Fibroblast of lung (primary cell): Measurements from ENCODE around the gene ASB4. TPM values are rescaled to one million over a fixed set of nuclear protein-coding genes. Genes with fewer than 3 reads are reported as not detected.
A peak's percentile ranks its signal among the peaks of the same experiment; 100 is the strongest.
"Not testable (repeated sequence)": the region's sequence is repeated elsewhere in the genome, so short reads cannot be mapped to it uniquely, and the experiment has no call there.

ENCODE experiments used
- DNase-seq, 2 donors: peaks; one replicate each; pipeline versions ENCODE4 v3.0.0 to v3.0.0-alpha.2; 2010; ENCODE audit warnings: low read depth in 2 of 2
- H2AFZ ChIP-seq: 2 replicates; pipeline ENCODE4 v1.5.1; 2012; ENCODE audit warnings: low read length, control low read depth, inconsistent platforms
- H3K27ac ChIP-seq: 2 replicates; pipeline ENCODE4 v1.5.1; 2011; ENCODE audit warnings: low read length, control low read depth; ENCODE audit not compliant: insufficient read depth
- H3K27me3 ChIP-seq: 2 replicates; pipeline ENCODE4 v1.5.1; 2011; ENCODE audit warnings: mild to moderate bottlenecking, low read length; ENCODE audit not compliant: control insufficient read depth, insufficient read depth
- H3K36me3 ChIP-seq: 2 replicates; pipeline ENCODE4 v1.5.1; 2011; ENCODE audit warnings: low read length; ENCODE audit not compliant: control insufficient read depth, insufficient read depth
- H3K4me1 ChIP-seq: 2 replicates; pipeline ENCODE4 v1.5.1; 2011; ENCODE audit warnings: low read length; ENCODE audit not compliant: control insufficient read depth, insufficient read depth; ENCODE audit errors: extremely low read depth
- H3K4me2 ChIP-seq: 2 replicates; pipeline ENCODE4 v1.5.1; 2011; ENCODE audit warnings: low read length, control low read depth; ENCODE audit not compliant: insufficient read depth; ENCODE audit errors: extremely low read depth
- H3K4me3 ChIP-seq, 4 experiments: fragments of 200-600 bp in 1 of 4; sonication (generic) in 1 of 4; replicated peaks in 1 of 4; 2 replicates each; pipeline ENCODE4 v1.5.1; 2011 to 2016; ENCODE audit warnings: low read length in 4 of 4, low read depth in 3 of 4, mild to moderate bottlenecking in 3 of 4, control low read depth in 2 of 4, inconsistent platforms in 1 of 4, mixed read lengths in 1 of 4; ENCODE audit not compliant: insufficient read depth in 1 of 4; ENCODE audit errors: control extremely low read depth in 1 of 4
- H3K79me2 ChIP-seq: 2 replicates; pipeline ENCODE4 v1.5.1; 2012; ENCODE audit warnings: mild to moderate bottlenecking, low read length, inconsistent platforms; ENCODE audit not compliant: control insufficient read depth, insufficient read depth
- H3K9ac ChIP-seq: 2 replicates; pipeline ENCODE4 v1.5.1; 2011; ENCODE audit warnings: mild to moderate bottlenecking, low read length, control low read depth; ENCODE audit not compliant: insufficient read depth
- H3K9me3 ChIP-seq: 2 replicates; pipeline ENCODE4 v1.5.1; 2012; ENCODE audit warnings: low read depth, low read length; ENCODE audit not compliant: control insufficient read depth, insufficient read depth
- H4K20me1 ChIP-seq: 2 replicates; pipeline ENCODE4 v1.5.1; 2011; ENCODE audit warnings: low read length; ENCODE audit not compliant: control insufficient read depth, insufficient read depth; ENCODE audit errors: extremely low read depth
- EZH2 ChIP-seq: IDR thresholded peaks from 2 replicates; pipeline ENCODE4 v1.5.1; 2012; ENCODE audit warnings: low read length, control low read depth, mild to moderate bottlenecking; ENCODE audit errors: missing control alignments
- polyA plus RNA-seq, 2 donors: library from polyadenylated mRNA; depleted of rRNA in 1 of 2; stranded (reverse) in 1 of 2; unstranded in 1 of 2; fragments of >200 nt; gene quantifications; 2 replicates each; pipeline ENCODE4 v1.2.1, GENCODE V29; 2011 to 2012; ENCODE audit warnings: missing spikeins in 1 of 2
- total RNA-seq: library from RNA; depleted of rRNA; stranded (reverse); fragments of >200 nt; gene quantifications from 2 replicates; pipeline ENCODE4 v1.2.1, GENCODE V29; 2014
- TF ChIP-seq, protein P1 (sequence below), 2 donors: IDR thresholded peaks in 1 of 2; conservative IDR thresholded peaks in 1 of 2; 1 replicate in 1 of 2; 2 replicates in 1 of 2; pipeline ENCODE4 v1.5.1; 2011 to 2012; ENCODE audit warnings: low read length in 2 of 2, control low read depth in 1 of 2, inconsistent platforms in 1 of 2, low read depth in 1 of 2, mild to moderate bottlenecking in 1 of 2

ASB4 gene
- total and polyA plus RNA-seq, 2 donors (not counting 1 experiment from before 2014, with no cell fraction given): not detected

DNA sequence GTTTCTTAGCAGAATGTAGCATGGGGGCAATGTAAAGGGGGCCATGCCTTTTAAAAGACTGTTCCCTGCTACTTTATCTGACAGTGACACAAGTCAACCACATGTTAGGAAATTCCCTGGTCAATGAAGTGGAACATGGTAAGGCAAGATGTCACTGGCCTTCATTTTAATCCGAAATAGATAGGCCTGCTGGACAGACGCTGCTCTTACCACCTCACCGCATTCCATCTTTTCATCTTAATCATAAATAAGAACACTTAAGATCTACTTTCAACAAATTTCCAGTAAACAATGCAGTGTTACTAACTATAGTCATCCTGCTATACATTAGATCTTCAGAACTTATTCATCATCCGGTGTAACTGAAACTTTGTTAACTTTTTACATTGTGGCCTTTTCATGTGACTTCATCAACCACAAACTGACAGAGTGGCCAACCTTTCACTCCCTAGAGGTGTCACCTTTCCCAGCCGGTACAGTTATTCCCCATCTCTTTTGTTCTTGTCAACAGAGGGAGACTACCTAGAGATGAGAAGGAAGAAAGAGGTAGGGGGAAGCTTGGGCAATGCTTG, 15.6 kb downstream of the ASB4 start:
- H2AFZ ChIP-seq: no peak overlapping the region
- no peaks in the 10 kb centered on the region for H3K36me3 ChIP-seq
- DNase-seq: peak in 1 of 2 donors; percentile 15
- H3K27ac ChIP-seq: no peak overlapping the region
- H3K4me2 ChIP-seq: no peak overlapping the region
- H3K27me3 ChIP-seq: no peaks in the 10 kb centered on the region
- no peak overlapping the region for H3K9ac ChIP-seq
- TF ChIP-seq EZH2: no peak
- TF ChIP-seq, protein P1, sequence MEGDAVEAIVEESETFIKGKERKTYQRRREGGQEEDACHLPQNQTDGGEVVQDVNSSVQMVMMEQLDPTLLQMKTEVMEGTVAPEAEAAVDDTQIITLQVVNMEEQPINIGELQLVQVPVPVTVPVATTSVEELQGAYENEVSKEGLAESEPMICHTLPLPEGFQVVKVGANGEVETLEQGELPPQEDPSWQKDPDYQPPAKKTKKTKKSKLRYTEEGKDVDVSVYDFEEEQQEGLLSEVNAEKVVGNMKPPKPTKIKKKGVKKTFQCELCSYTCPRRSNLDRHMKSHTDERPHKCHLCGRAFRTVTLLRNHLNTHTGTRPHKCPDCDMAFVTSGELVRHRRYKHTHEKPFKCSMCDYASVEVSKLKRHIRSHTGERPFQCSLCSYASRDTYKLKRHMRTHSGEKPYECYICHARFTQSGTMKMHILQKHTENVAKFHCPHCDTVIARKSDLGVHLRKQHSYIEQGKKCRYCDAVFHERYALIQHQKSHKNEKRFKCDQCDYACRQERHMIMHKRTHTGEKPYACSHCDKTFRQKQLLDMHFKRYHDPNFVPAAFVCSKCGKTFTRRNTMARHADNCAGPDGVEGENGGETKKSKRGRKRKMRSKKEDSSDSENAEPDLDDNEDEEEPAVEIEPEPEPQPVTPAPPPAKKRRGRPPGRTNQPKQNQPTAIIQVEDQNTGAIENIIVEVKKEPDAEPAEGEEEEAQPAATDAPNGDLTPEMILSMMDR (conservative IDR thresholded peaks at IDR 0.05 in 1 of 2, IDR thresholded peaks at IDR 0.05 in 1 of 2; ENCODE audit: low read depth in 1 of 2, low read length in 2 of 2): no peak
- H3K79me2 ChIP-seq: no peaks in the 10 kb centered on the region
- H3K9me3 ChIP-seq: no peaks in the 10 kb centered on the region
- H4K20me1 ChIP-seq: no peaks in the 10 kb centered on the region
- no peaks in the 10 kb centered on the region for H3K4me1 ChIP-seq
- no peak overlapping the region for H3K4me3 ChIP-seq

DNA sequence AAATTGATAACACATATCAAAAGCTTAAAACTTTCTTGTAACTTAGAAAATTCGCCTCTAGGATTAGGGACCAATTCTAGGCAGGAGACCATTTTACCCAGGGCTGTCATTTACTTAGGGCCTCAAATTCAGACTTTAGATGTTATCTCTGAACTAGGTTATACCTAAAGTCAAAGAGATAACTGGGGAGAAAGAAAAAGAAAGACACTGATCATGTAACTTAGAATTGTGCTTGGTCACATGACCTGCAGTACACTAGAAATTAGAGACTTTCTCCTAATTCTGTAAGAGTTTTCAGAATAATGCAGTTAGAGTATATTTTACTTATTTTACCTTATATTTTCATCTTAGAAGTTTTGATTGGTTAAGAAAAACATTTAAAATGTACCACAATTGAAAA, 16.7 kb downstream of the ASB4 start:
- DNase-seq: no peak
- Histone ChIP-seq H4K20me1 (no peaks in the 10 kb centered on the region), H3K9ac (no peak overlapping the region), H3K9me3 (no peaks in the 10 kb centered on the region), H3K79me2 (no peaks in the 10 kb centered on the region), H3K4me2 (no peak overlapping the region), H3K36me3 (no peaks in the 10 kb centered on the region), H3K4me1 (no peaks in the 10 kb centered on the region), H3K27ac (no peak overlapping the region), H2AFZ (no peak overlapping the region), H3K4me3 (no peak overlapping the region), H3K27me3 (no peaks in the 10 kb centered on the region)
- no peak for TF ChIP-seq EZH2
- TF ChIP-seq, protein P1 (conservative IDR thresholded peaks at IDR 0.05 in 1 of 2, IDR thresholded peaks at IDR 0.05 in 1 of 2; ENCODE audit: low read depth in 1 of 2, low read length in 2 of 2): no peak

DNA sequence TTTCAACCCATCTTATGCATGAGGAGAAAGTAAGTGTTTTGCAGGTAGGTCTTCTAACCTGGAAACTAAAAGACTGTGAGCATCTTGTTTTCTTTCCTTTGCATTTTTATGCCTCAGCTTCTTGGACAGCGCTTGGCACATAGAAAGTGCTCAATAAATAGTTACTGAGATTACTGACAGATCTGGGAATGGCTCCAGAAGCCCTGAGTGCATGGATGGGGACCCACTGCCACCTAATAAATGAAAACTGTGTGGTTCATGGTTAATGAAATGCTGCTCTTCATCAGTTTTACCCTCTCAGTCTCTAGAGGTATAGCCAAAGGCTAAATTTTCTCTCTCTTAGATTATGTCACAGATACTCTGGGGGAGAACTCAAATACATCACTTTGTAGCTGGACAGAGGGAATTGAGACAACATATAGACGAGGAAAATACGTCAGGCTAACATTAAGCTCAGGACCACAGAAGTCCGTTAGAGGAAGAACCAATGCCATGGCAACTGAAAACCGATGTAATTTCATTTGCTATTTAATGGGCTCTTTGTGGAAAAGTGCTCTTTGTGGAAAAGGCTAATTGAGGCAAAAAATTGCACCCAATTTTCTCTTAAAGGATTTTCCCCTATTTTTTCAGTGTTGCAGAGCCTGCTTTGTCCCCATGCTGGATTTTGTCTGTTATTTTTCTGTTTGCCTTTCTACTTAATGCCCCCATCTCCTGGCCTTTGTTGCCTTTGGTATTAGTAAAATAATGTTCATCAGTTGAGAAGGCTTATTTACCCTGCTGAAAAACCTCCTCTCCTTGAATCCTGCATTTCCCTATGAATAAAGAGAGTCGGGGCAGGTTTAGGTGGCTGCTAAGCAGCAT, 17.8 kb downstream of the ASB4 start:
- Histone ChIP-seq H3K79me2 (no peaks in the 10 kb centered on the region), H3K4me3 (no peak overlapping the region), H3K9me3 (no peaks in the 10 kb centered on the region), H3K9ac (no peak overlapping the region), H3K36me3 (no peaks in the 10 kb centered on the region), H3K27me3 (no peaks in the 10 kb centered on the region), H4K20me1 (no peaks in the 10 kb centered on the region), H3K4me1 (no peaks in the 10 kb centered on the region), H3K4me2 (no peak overlapping the region), H3K27ac (no peak overlapping the region), H2AFZ (no peak overlapping the region)
- no peak for DNase-seq
- TF ChIP-seq, protein P1 (conservative IDR thresholded peaks at IDR 0.05 in 1 of 2, IDR thresholded peaks at IDR 0.05 in 1 of 2; ENCODE audit: low read depth in 1 of 2, low read length in 2 of 2): no peak
- no peak for TF ChIP-seq EZH2

DNA sequence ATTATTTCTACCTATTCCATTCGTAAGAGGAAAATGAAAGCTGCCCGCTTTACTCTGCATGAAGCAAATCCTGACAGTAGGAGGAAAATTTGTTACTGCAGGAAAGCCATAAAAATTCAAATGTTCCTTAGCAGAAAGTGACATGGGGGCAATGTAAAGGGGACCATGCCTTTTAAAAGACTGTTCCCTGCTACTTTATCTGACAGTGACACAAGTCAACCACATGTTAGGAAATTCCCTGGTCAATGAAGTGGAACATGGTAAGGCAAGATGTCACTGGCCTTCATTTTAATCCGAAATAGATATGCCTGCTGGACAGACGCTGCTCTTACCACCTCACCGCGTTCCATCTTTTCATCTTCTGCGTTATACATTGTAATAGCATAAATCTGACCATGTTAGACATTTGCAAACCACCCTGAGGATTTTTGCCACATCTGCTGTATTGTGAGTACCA, 18.4 kb downstream of the ASB4 start:
- not testable (repeated sequence) for H3K4me3 ChIP-seq, DNase-seq, H3K9ac ChIP-seq, H3K9me3 ChIP-seq, H3K4me1 ChIP-seq, H3K27me3 ChIP-seq, H4K20me1 ChIP-seq, H2AFZ ChIP-seq, H3K4me2 ChIP-seq, H3K36me3 ChIP-seq, H3K79me2 ChIP-seq, H3K27ac ChIP-seq
